ENCODE data around the gene UNC13B.
"Not testable (repeated sequence)": the region's sequence is repeated elsewhere in the genome, so short reads cannot be mapped to it uniquely, and the experiment has no call there.

Gene UNC13B

GRCh38 chr9:35163413-35163812 is 1.6 kb downstream of the UNC13B start:
- DNase-seq (ENCODE audit: low read depth, low spot score), result no peak

DNA sequence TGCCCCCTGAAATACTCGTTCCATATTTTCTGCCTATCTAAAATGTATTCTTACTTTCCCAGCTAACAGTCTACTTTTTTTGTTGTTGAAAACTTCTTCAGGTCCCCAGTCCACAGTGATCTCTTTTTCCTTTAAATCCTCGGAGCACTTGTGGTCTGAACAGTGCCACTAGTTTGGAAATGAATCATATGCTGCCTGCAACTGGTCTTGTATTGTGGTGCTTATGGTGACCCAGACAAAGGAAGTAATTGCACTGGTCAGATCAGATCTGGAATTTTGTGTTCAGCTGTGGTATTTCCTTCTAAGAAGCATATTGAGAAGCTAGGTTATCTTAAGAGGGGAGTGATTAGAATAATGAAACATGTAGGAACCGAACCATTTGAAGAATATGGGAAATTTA is 2.9 kb downstream of the UNC13B start:
- DNase-seq (ENCODE audit: low read depth, low spot score), result no peak

DNA sequence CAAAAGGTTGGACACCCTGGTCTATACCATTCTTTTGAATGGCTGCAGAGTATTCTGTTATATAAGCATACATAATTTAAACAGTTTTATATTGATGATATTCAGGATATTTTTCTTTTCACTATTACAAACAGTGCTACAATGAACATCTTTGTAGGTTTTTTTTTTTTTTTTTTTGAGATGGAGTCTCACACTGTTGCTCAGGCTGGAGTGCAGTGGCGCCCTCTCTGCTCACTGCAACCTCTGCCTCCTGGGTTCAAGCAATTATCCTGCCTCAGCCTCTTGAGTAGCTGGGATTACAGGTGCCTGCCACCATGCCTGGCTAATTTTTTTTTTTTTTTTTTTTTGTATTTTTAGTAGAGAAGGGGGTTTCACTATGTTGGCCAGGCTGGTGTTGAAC is 5.6 kb downstream of the UNC13B start:
- not testable (repeated sequence) for DNase-seq (ENCODE audit: low read depth, low spot score)

DNA sequence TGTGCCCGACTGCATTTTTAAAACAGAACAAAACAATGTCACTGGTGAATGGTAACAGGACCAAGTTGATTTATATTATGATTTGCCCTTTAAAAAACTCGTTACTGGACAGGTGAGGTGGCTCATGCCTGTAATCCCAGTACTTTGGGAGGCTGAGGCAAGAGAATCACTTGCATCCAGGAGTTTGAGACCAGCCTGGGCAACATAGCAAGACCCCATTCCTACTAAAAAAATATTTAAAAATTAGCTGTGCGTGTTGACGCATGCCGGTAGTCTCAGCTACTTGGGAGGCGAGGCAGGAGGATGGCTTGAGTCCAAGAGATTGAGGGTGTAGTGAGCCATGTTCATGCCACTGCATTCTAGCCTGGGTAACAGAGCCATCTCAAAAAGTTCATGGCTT is 7.2 kb downstream of the UNC13B start:
- no peak for DNase-seq (ENCODE audit: low read depth, low spot score)

- no peak for DNase-seq (ENCODE audit: low read depth, low spot score)
Measured at GRCh38 chr9:35172878-35173277, 11.1 kb downstream of the UNC13B start.

GRCh38 chr9:35177520-35177919 is 15.7 kb downstream of the UNC13B start:
- no peak for DNase-seq (ENCODE audit: low read depth, low spot score)

GRCh38 chr9:35179347-35180280 is 17.8 kb downstream of the UNC13B start:
- no peak for DNase-seq (ENCODE audit: low read depth, low spot score)

GRCh38 chr9:35180801-35181200 is 19.0 kb downstream of the UNC13B start:
- no peak for DNase-seq (ENCODE audit: low read depth, low spot score)

DNA sequence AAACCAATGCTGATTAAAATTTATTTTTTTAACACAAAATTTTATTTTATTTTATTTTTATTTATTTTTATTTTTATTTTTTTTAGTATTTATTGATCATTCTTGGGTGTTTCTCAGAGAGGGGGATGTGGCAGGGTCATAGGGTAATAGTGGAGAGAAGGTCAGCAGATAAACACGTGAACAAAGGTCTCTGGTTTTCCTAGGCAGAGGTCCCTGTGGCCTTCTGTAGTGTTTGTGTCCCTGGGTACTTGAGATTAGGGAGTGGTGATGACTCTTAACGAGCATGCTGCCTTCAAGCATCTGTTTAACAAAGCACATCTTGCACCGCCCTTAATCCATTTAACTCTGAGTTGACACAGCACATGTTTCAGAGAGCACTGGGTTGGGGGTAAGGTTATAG is 20.6 kb downstream of the UNC13B start:
- DNase-seq (ENCODE audit: low read depth, low spot score), result not testable (repeated sequence)

DNA sequence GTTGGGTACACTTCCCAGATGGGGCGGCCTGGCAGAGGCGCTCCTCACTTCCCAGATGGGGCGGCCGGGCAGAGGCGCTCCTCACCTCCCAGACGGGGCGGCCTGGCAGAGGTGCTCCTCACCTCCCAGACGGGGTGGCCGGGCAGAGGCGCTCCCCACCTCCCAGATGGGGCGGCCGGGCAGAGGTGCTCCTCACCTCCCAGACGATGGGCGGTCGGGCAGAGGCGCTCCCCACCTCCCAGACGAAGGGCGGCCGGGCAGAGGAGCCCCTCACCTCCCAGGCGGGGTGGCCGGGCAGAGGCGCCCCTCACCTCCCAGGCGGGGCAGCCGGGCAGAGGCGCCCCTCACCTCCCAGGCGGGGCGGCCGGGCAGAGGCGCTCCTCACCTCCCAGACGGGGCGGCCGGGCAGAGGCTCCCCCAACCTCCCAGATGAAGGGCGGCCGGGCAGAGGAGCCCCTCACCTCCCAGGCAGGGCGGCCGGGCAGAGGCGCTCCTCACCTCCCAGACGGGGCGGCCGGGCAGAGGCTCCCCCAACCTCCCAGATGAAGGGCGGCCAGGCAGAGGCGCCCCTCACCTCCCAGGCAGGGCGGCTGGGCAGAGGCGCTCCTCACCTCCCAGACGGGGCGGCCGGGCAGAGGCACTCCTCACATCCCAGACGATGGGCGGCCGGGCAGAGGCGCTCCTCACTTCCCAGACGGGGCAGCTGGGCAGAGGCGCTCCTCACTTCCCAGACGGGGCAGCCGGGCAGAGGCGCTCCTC is 21.4 kb downstream of the UNC13B start:
- not testable (repeated sequence) for DNase-seq (ENCODE audit: low read depth, low spot score)

DNA sequence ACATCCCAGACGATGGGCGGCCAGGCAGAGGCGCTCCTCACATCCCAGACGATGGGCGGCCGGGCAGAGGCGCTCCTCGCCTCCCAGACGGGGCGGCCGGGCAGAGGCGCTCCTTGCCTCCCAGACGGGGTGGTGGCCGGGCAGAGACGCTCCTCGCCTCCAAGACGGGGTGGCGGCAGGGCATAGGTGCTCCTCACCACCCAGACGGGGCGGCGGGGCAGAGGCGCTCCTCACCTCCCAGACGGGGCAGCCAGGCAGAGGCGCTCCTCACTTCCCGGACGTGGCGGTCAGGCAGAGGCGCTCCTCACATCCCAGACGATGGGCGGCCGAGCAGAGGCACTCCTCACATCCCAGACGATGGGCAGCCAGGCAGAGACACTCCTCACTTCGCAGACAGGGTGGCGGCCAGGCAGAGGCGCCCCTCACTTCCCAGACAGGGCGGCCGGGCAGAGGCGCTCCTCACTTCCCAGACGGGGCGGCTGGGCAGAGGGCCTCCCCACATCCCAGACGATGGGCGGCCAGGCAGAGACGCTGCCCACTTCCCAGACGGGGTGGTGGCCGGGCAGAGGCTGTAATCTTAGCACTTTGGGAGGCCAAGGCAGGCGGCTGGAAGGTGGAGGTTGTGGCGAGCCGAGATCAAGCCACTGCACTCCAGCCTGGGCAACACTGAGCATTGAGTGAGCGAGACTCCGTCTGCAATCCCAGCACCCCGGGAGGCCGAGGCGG is 22.1 kb downstream of the UNC13B start:
- not testable (repeated sequence) for DNase-seq (ENCODE audit: low read depth, low spot score)

- no peak for DNase-seq (ENCODE audit: low read depth, low spot score)
Measured at GRCh38 chr9:35186524-35186923, 24.7 kb downstream of the UNC13B start.

- no peak for DNase-seq (ENCODE audit: low read depth, low spot score)
Measured at GRCh38 chr9:35190203-35190602, 28.4 kb downstream of the UNC13B start.

GRCh38 chr9:35191105-35191504 is 29.3 kb downstream of the UNC13B start:
- no peak for DNase-seq (ENCODE audit: low read depth, low spot score)

- no peak for DNase-seq (ENCODE audit: low read depth, low spot score)
Measured at GRCh38 chr9:35193762-35194161, 32.0 kb downstream of the UNC13B start.

DNA sequence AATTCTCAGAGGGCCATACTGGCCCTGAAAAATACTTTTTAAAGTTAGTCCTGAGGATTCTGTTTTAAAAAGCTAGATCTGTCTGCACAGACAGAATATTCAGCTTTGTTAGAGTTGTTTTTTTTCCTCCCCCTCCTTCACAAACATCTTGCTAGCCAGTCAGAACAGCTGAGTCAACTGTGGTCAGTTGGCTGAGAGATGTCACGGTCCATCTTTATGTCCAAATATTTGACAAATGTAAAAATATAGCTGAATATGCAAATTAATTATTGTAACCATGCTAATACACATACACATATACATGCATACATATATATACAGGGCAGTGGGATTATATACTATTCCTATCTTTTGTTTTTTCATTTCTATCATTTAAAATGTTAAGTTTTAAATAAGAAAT is 33.9 kb downstream of the UNC13B start:
- no peak for DNase-seq (ENCODE audit: low read depth, low spot score)

DNA sequence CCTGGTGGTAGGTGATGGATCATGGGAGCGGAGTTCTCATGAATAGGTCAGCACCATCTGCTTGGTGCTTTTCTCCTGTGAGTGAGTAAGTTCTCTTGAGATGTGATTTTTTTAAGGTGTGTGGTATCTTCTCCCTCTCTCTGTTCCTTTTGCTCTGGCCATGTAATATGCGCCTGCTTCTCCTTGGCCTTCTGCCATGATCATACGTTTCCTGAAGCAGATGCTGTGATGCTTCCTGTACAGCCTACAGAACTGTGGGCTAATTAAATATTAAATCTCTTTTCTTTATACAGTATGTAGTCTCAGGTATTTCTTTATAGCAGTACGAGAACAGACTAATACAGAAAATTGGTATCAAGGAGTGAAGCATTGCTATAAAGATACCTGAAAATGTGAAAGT is 36.4 kb downstream of the UNC13B start:
- DNase-seq (ENCODE audit: low read depth, low spot score), result no peak

GRCh38 chr9:35203528-35203927 is 41.7 kb downstream of the UNC13B start:
- no peak for DNase-seq (ENCODE audit: low read depth, low spot score)

GRCh38 chr9:35205340-35205739 is 43.5 kb downstream of the UNC13B start:
- DNase-seq (ENCODE audit: low read depth, low spot score), result no peak

- no peak for DNase-seq (ENCODE audit: low read depth, low spot score)
Measured at GRCh38 chr9:35211854-35212253, 50.0 kb downstream of the UNC13B start.

DNA sequence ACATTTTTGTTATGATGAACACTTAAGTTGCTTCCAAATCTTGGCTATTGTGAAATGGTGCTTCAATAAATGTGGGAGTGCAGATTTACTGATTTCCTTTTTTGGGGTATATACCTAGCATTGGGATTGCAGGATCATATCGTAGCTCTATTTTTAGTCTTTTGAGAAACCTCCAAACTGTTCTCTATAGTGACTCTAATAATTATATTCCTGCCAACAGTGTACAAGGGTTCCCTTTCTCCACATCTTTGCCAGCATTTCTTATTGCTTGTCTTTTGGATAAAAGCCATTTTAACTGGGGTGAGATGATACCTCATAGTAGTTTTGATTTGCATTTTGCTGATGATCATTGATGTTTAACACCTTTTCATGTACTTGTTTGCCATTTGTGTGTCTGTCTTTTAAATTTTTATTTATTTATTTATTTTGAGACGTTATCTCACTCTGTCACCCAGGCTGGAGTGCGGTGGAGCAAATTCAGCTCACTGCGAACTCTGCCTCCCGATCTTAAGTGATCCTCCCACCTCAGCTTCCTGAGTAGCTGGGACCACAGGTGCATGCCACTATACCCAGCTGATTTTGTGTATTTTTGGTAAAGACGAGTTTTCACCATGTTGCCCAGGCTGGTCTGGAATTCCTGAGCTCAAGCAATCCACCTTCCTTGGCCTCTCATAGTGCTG is 59.0 kb downstream of the UNC13B start:
- no peak for DNase-seq (ENCODE audit: low read depth, low spot score)

GRCh38 chr9:35225677-35226076 is 63.9 kb downstream of the UNC13B start:
- no peak for DNase-seq (ENCODE audit: low read depth, low spot score)

Data from iPS DF 19.7 (cell line).